ENCODE data around the gene RRAD. TPM values are rescaled to one million over a fixed set of nuclear protein-coding genes. Genes with fewer than 3 reads are reported as not detected.

Gene RRAD
- total and polyA plus RNA-seq, 2 donors (not counting 3 experiments of a cell fraction or from before 2014, with no cell fraction given) = 0.22 to 0.48 TPM

- ChIA-PET CTCF (interaction anchor here (1.4 to 2.2 kb wide), 3 partner anchors 21 to 225 kb away, joined by 4 to 11 read pairs (median 4); no protein-coding TSS in a partner anchor), POLR2A (no interaction called here)
- H3K4me2 ChIP-seq (ENCODE audit: insufficient read depth, low read length) = no peak overlapping the region
- H4K20me1 ChIP-seq (replicated peaks; ENCODE audit: control insufficient read depth, extremely low read depth, insufficient read depth, low read length) = no peaks in the 10 kb centered on the region
- H3K27ac ChIP-seq (ENCODE audit: insufficient read depth, low read depth, low read length) = no peak overlapping the region
- peaks cover 8% of the 10 kb centered on the region for H3K4me1 ChIP-seq (ENCODE audit: control insufficient read depth, extremely low read depth, insufficient read depth, low read length)
- H3K79me2 ChIP-seq (ENCODE audit: control insufficient read depth, insufficient read depth, low read length) = peaks cover 11% of the 10 kb centered on the region
- DNase-seq (ENCODE audit: low read depth, low spot score) (no peak), FAIRE-seq (no peak)
- TF ChIP-seq FOS (IDR thresholded peaks at IDR 0.05; ENCODE audit: borderline replicate concordance, insufficient read depth, low read length) (no peak), JUN (IDR thresholded peaks at IDR 0.05; ENCODE audit: borderline replicate concordance, insufficient read depth, insufficient read length, low read depth) (no peak), EZH2 (IDR thresholded peaks at IDR 0.05; ENCODE audit: borderline replicate concordance, low read depth, low read length, severe bottlenecking) (no peak), POLR2AphosphoS5 (IDR thresholded peaks at IDR 0.05; ENCODE audit: insufficient read depth, low read depth, low read length) (no peak), CTCF (IDR thresholded peaks at IDR 0.05; ENCODE audit: extremely low read depth in 1 of 2, insufficient read depth in 1 of 2, low read depth in 1 of 2, low read length in 2 of 2) (no peak), MAX (IDR thresholded peaks at IDR 0.05; ENCODE audit: insufficient read depth, insufficient read length) (no peak), POLR2A (IDR thresholded peaks at IDR 0.05; ENCODE audit: low read depth, low read length) (no peak), GATA2 (IDR thresholded peaks at IDR 0.05; ENCODE audit: insufficient read depth, insufficient read length, low read depth, low read length) (no peak), MYC (IDR thresholded peaks at IDR 0.05; ENCODE audit: low read depth, low read length) (no peak)
- no peak overlapping the region for H3K4me3 ChIP-seq (replicated peaks in 1 of 3; ENCODE audit: insufficient read depth in 1 of 3, low read depth in 1 of 3, low read length in 3 of 3)
- H2AFZ ChIP-seq (ENCODE audit: low read depth, low read length) = no peak overlapping the region
- H3K36me3 ChIP-seq (ENCODE audit: control insufficient read depth in 2 of 2, extremely low read depth in 1 of 2, insufficient read depth in 2 of 2, low read length in 2 of 2) = no peaks in the 10 kb centered on the region
- no TSS peak for BruUV-seq (replicated peaks)
- intact Hi-C loops (cut with micrococcal nuclease) (no loop called here), dilution Hi-C loops (cut with MboI; ENCODE audit: extremely low pct_ligation_motif_present, low sequenced_read_pairs) (no loop called here)
- H3K9me3 ChIP-seq (replicated peaks; ENCODE audit: control insufficient read depth, insufficient read depth, low read length) = no peaks in the 10 kb centered on the region
- H3K27me3 ChIP-seq (ENCODE audit: control insufficient read depth in 2 of 2, insufficient read depth in 2 of 2, low read length in 2 of 2) = peaks cover 6 to 12% of the 10 kb centered on the region in 2 experiments
- no peaks in the 10 kb centered on the region for H3K9me1 ChIP-seq (replicated peaks; ENCODE audit: control insufficient read depth, extremely low read depth, insufficient read depth, low read length)
- no peak overlapping the region for H3K9ac ChIP-seq (replicated peaks; ENCODE audit: extremely low read depth, insufficient read depth, low read length)
Observed at GRCh38 chr16:66930189-66930588, 4.9 kb upstream of the RRAD start.
